GM19240 (cell line): Measurements from ENCODE around the gene SLC7A8.

ENCODE experiments used
- DNase-seq: peaks from one replicate; pipeline ENCODE4 v3.0.0; 2011; ENCODE audit warnings: low spot score; ENCODE audit not compliant: insufficient read length

The SLC7A8 gene

GRCh38 chr14:23095196-23096108 lies 88.0 kb downstream of the SLC7A8 start, which contains the start of gene C14orf119:
C14orf119 (plus strand) TSS chr14:23095505; CDS start chr14:23097659, 2,154 bp downstream.
- DNase-seq: peak; percentile 91

GRCh38 chr14:23094666-23095195 lies 88.7 kb downstream of the SLC7A8 start, which contains the start of gene ACIN1:
ACIN1 (minus strand) TSS chr14:23095136; CDS start chr14:23095112, 24 bp downstream.
- peak; percentile 48 for DNase-seq

DNA sequence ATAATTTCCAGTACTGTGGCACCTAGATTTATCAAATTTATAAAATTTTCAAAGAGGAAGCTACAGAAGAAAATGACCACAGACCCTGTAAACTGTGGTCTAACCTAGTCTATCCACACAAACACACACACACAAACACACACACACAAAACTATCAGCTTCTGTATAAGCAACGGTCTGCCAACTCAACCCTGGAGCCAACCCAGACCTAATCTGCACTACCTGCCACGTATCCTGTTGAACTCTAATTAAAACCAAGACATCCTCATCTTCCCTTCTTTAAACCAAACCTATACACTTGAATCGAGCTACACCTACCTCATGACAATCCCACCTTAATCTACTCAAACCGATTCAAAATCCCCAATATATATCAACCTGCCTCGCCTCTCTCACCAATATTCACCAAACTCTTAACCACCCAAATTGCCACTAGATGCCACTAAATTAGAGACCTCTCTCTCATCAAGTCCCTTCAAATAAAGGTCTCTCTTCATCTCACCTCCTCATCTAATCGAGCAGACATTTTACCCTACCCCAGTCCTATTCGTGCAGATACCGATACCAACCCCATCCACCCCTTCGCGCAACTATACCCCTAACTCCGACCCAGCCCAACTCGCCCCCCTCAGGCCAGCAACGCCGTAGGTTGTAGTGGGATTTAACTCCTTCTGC lies 89.3 kb downstream of the SLC7A8 start:
- DNase-seq: no peak

DNA sequence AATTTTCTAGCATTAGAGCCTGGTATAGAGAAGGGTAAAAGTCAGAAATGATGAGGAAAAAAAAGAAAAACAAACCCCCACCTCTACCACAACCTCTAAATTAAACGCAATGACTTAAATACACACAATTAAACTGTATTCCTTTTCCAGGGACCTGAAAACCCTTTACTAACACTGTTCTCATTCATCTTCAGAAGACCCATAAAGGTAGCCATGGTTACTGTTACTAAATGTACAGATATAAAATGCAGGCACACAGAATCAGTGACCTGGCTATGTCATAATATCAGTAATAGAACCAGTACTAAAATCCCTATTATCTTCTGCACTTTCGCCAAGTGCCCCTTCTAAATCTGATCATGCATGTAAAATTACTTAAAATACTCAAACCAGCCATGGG lies 89.9 kb downstream of the SLC7A8 start:
- DNase-seq: no peak

DNA sequence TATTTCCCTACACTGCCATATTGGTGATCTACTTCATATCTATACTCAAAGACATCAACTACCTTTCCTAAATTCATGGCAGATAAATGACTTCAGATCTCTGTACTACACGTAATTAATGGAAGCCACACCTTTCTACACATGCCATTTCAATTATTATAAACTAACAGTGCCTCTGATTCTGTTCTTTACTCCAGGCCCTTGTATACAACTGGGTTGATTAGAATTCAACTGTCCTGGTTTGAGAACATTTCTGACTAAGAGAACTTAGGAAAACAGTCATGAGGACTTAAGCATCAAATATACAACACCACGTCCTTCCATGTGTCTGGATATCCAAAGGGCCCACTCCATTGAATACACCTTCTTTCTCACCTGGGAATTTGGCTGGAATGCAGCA lies 90.4 kb downstream of the SLC7A8 start:
- no peak for DNase-seq

GRCh38 chr14:23091294-23092225 lies 91.9 kb downstream of the SLC7A8 start:
- DNase-seq: no peak

GRCh38 chr14:23090254-23090636 lies 93.2 kb downstream of the SLC7A8 start:
- DNase-seq: no peak

DNA sequence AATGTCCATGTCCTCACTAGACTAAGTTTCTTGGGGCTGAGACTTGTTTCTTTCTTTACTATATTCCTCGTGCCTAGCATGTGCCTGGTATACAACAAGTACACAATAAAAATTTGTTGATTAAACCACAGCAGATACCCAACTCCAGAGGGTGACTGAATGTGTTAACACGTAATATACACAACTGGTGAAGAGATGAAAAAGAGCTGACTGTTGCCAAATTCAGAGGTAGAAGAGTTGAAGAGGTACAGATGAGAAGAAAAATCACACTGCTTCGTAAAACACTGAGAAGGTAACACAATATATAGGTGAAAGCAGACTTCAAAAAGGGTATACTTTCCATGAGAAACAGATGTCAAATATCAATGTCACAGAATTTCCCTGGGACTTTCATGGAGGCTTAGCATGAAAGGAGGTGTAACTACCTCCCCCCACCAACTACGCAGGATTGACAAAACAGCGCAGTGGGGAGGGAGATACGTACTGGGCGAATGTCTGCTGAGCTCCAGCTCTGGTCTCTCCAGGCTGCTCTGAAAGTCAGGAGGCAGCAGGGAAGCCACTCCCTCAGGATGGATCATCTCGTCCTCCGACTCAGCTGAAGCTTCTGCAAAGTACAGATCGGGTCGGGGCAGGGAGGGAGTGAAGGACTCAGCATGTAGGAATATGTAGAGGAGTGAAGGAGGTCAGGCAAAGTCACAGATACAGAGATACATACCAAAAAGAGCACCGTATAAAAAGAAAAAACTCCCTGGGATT lies 93.8 kb downstream of the SLC7A8 start:
- DNase-seq: no peak

DNA sequence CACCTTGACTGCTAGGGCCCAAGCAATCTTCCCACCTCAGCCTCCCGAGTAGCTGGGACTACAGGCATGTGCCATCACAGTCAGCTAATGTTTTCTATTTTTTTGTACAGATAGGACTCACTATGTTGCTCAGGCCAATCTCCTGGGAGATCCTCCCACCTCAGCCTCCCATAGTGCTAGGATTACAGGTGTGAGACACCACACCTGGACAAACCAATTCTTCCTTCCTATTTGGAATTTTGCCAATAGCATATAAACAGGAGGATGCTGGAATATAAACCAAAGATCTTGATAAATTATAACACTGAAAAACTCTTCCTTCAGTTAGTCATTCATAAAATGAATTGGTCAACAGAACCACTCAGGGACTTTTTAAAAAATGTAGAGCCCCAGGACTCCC lies 96.9 kb downstream of the SLC7A8 start:
- DNase-seq: no peak

DNA sequence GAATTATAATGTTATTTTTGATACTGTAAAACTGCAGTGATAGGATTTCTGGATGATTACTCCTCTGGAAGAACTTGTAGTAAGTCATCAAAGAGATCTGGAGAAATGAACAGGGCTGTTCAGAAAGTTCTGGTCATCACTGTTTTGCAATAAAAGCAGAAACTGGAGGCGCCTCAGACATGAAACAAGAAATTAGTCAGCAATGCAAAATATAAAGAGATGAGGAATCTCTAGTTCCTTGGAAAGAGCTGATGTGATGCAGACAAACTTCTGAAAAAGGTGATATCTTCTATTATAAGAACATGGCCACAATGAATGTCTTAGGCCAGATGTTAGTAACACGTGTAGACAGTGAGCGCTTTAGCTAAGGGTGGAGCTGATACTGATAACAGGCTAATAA lies 98.0 kb downstream of the SLC7A8 start:
- no peak for DNase-seq

- no peak for DNase-seq
These were observed 103.0 kb downstream of the SLC7A8 start for GRCh38 chr14:23080474-23080873.

- DNase-seq: no peak
These were observed 103.7 kb downstream of the SLC7A8 start for GRCh38 chr14:23079716-23080115.

DNA sequence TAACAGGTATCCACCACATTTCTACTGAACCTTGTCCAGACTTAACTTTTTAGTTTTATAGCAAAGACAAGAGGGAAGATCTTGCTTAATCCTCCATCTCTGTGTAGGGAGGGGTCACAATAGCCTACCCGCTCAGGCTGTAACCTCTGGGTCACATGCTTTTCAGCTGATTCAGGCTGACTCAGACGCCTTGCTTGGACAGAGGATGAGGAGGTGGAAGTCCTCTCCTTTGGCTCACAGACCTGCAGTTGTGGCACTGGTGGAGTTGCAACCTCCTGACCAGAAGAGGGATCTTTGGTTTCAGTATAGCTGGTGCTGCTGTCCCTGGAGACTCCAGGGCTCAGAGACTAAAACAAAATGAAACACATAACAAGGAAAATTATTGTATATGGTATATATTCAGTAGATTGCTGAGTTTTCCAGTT lies 104.8 kb downstream of the SLC7A8 start:
- no peak for DNase-seq

GRCh38 chr14:23077962-23078361 lies 105.5 kb downstream of the SLC7A8 start:
- no peak for DNase-seq

DNA sequence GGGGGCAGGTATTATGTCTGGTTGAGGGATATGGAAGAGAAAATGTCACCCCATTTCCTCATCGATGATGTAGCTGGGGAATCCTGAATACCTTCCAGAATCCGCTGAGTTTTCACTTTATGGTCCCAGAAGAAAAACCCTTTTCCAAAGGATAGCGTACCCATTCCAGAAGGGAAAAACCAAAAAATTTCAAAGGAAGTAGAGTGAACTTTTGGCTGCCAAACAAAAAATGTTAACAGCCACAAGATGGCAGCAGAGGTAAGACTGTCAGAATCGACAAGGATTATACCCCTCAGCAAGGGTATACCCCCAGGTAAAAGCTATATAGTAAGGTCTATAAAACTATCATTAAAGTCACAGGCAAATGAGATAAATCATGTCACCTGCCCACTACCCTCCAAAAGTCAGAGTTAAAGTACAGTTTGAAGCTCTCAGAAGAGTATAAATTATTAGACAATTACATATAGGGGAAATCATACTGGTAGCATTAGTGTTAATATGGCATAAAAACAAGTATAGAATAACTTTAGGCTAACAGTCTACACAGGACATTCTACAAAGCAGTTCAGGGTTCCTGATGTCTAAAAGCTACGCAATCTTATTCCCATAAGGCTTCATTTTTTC lies 106.6 kb downstream of the SLC7A8 start:
- DNase-seq: no peak
